Osteoblast (primary cell): Measurements from ENCODE around the gene HYAL2. TPM values are rescaled to one million over a fixed set of nuclear protein-coding genes. Genes with fewer than 3 reads are reported as not detected.

Experiments used
- DNase-seq: peaks from one replicate; pipeline ENCODE4 v3.0.0; 2011; ENCODE audit warnings: low spot score, mixed read lengths; ENCODE audit not compliant: insufficient read length; ENCODE audit errors: missing footprints
- H2AFZ ChIP-seq: 2 replicates; pipeline ENCODE4 v1.6.0; 2011; ENCODE audit warnings: mild to moderate bottlenecking, low read length
- H3K27ac ChIP-seq: 2 replicates; pipeline ENCODE4 v1.5.1; 2011; ENCODE audit warnings: mild to moderate bottlenecking, low read depth, low read length, moderate library complexity
- H3K27me3 ChIP-seq: 2 replicates; pipeline ENCODE4 v1.6.0; 2012; ENCODE audit warnings: mild to moderate bottlenecking, control low read depth, inconsistent platforms, low read length, moderate library complexity; ENCODE audit not compliant: insufficient read depth
- H3K36me3 ChIP-seq: 2 replicates; pipeline ENCODE4 v1.5.1; 2011; ENCODE audit warnings: mild to moderate bottlenecking, low read length, control low read depth, moderate library complexity; ENCODE audit not compliant: insufficient read depth
- H3K4me1 ChIP-seq: 2 replicates; pipeline ENCODE4 v1.5.1; 2011; ENCODE audit warnings: mild to moderate bottlenecking, low read length, control low read depth, moderate library complexity; ENCODE audit not compliant: insufficient read depth
- H3K4me2 ChIP-seq: 2 replicates; pipeline ENCODE4 v1.6.0; 2011; ENCODE audit warnings: mild to moderate bottlenecking, low read length; ENCODE audit not compliant: insufficient read depth
- H3K4me3 ChIP-seq: fragments of 200-600 bp; sonication (generic); 3 replicates; pipeline ENCODE4 v1.5.1; 2012; ENCODE audit warnings: mild to moderate bottlenecking, low read length, inconsistent platforms; ENCODE audit not compliant: insufficient read depth
- H3K79me2 ChIP-seq: 2 replicates; pipeline ENCODE4 v1.6.0; 2012; ENCODE audit warnings: mild to moderate bottlenecking, low read length, control low read depth, inconsistent platforms; ENCODE audit not compliant: insufficient read depth
- H3K9me3 ChIP-seq: 2 replicates; pipeline ENCODE4 v1.5.1; 2011; ENCODE audit warnings: low read depth, low read length, control low read depth
- H4K20me1 ChIP-seq: 2 replicates; pipeline ENCODE4 v1.6.0; 2012; ENCODE audit warnings: mild to moderate bottlenecking, low read length, control low read depth; ENCODE audit not compliant: insufficient read depth
- total RNA-seq: library from RNA; depleted of rRNA; stranded (reverse); fragments of >200 nt; gene quantifications from 2 replicates; pipeline ENCODE4 v1.2.3, GENCODE V29; 2012
- TF ChIP-seq, protein P1 (sequence below): IDR thresholded peaks from 2 replicates; pipeline ENCODE4 v1.5.1; 2011; ENCODE audit warnings: mild to moderate bottlenecking, low read depth, low read length, moderate library complexity; ENCODE audit errors: extremely low read depth

Gene HYAL2
- total RNA-seq, 1 donor = 32.9 TPM

DNA sequence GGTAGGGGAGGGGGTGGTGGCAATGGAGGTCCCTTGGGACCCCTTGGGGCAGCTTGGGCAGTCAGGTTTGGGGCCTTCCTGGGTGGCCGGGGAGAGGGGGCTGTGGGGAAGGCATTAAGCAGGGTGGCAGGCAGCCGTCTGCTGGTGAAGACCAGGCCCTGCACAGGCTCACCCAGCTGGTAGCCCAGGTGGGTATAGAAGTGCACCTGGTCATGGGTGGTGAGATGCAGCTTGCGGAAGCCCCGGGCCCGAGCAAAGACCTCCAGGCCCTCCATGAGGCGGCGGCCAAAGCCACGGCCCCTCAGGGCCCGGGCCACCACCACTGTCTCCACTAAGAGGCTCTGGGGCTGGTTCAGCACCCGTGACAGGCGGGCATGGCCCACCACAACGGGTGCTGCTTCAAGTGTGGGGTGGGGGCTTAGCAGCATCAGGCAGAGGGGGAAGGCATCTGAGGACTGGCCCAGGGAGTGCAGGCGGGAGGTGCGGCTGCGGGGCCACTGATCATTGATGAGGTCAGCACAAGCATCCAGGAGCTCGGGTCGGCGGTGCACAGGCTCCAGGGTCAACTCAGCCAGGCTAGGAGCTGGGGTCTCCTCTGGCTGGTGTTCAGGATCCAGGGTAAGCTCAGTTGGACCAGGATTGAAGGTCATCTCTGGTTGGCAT, 25.7 kb downstream of the HYAL2 start:
- H4K20me1 ChIP-seq = no peaks in the 10 kb centered on the region
- TF ChIP-seq, protein P1, sequence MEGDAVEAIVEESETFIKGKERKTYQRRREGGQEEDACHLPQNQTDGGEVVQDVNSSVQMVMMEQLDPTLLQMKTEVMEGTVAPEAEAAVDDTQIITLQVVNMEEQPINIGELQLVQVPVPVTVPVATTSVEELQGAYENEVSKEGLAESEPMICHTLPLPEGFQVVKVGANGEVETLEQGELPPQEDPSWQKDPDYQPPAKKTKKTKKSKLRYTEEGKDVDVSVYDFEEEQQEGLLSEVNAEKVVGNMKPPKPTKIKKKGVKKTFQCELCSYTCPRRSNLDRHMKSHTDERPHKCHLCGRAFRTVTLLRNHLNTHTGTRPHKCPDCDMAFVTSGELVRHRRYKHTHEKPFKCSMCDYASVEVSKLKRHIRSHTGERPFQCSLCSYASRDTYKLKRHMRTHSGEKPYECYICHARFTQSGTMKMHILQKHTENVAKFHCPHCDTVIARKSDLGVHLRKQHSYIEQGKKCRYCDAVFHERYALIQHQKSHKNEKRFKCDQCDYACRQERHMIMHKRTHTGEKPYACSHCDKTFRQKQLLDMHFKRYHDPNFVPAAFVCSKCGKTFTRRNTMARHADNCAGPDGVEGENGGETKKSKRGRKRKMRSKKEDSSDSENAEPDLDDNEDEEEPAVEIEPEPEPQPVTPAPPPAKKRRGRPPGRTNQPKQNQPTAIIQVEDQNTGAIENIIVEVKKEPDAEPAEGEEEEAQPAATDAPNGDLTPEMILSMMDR = no peak
- DNase-seq = no peak

DNA sequence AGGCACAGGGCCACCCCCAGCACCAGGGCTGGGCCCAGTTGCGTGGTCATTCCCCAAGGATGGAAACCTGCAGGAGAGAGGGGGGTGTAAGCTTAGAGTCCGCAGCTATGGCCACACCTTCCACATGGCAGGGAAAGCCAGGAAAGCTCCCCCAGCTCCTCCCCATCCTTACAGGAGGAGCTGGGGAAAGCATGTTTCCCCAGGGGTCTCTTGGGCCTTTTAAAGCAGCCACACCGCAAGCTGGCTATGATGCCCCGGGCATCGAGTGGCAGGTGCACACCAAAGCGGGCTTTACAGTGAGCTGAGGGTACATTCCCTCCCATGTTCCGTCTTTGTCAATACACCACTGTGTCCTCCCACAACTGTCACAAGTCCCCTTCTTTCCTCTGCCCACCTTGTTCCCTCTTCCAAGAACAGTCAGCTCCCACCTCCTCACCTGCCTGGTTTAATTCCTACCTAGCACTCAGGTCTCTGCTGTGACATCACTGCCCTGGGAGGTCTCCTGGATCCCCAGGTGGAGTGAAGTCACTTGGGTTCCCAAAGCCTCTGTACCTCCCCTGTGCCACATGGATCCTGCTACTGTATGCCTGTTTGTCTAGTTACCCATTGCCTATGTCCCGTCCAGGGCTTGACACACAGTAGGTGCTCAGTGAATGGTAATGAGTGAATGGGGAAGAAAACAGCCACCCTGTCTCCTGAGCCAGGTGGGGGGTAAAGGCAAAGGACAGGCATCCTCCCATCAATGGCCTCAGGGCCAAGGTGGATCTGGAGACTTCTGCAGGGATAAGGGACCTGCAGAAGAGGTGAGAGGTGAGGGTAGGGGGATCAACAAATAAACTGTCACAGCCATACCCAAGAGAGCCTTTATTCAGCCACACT, 26.8 kb downstream of the HYAL2 start:
- no peaks in the 10 kb centered on the region for H3K36me3 ChIP-seq
- peaks cover 26% of the 10 kb centered on the region for H3K79me2 ChIP-seq
- TF ChIP-seq, protein P1 = no peak
- H3K4me2 ChIP-seq = no peak overlapping the region
- H3K27me3 ChIP-seq = no peaks in the 10 kb centered on the region
- H3K9me3 ChIP-seq = no peaks in the 10 kb centered on the region
- no peak overlapping the region for H3K27ac ChIP-seq
- peaks cover 35% of the 10 kb centered on the region for H3K4me1 ChIP-seq
- no peak for DNase-seq
- no peak overlapping the region for H3K4me3 ChIP-seq
- H2AFZ ChIP-seq = no peak overlapping the region
- H4K20me1 ChIP-seq = no peaks in the 10 kb centered on the region

More for the DNA sequence above, 25.7 kb downstream of the HYAL2 start:
- H3K27ac ChIP-seq = no peak overlapping the region
- no peak overlapping the region for H3K4me2 ChIP-seq
- H3K79me2 ChIP-seq = peaks cover 16% of the 10 kb centered on the region
- H3K4me3 ChIP-seq = no peak overlapping the region
- H2AFZ ChIP-seq = no peak overlapping the region
- H3K4me1 ChIP-seq = peaks cover 26% of the 10 kb centered on the region
- no peaks in the 10 kb centered on the region for H3K36me3 ChIP-seq
- H3K9me3 ChIP-seq = no peaks in the 10 kb centered on the region
- no peaks in the 10 kb centered on the region for H3K27me3 ChIP-seq

DNA sequence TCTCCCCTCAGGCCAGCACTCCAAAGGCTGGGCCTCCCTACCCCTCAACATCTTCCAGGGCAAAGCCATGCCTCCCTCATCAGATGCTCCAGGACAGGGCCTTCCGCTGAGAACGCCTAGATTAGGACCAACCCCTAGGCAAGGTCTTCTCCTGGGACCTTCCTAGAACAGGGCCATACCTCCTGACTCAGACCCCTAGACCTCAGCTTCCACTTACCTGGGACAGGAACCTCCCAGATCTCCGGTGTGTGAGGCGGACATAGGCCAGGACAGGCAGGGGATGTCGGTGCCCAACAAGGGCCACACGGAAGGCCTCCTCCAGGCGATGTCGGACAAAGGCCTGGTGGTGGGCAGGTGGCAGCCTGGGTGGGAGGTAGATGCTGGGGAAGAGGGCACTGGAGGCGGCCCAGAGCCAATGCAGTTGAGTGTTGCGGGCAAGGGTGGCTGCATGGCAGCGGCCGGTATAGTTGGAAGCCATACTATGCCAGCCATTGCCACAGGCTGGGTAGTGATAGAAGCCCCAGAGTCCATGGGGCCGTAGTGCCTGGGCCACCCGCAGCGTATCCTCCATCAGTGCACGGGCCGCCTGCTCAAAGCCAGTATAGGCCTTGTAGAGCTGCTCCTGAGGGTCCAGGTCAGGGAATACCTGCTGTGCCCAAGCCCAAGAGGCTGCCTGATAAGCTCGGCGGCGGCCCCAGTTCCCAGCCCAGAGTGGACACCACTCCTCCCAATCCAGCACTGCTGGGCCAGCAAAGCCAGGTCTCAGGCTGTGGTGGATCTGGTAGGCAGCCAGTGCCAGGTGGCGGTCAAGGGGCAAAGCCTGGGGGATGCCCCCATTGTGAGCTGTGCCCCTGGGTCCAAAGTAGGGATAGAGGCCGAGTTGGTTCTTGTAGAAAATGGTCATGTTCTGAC, 27.8 kb downstream of the HYAL2 start:
- no peak for DNase-seq
- peaks cover 36% of the 10 kb centered on the region for H3K79me2 ChIP-seq
- TF ChIP-seq, protein P1 = no peak
- no peaks in the 10 kb centered on the region for H3K27me3 ChIP-seq
- H3K9me3 ChIP-seq = no peaks in the 10 kb centered on the region
- H3K4me2 ChIP-seq = no peak overlapping the region
- peaks cover 26% of the 10 kb centered on the region for H3K4me1 ChIP-seq
- H2AFZ ChIP-seq = no peak overlapping the region
- H4K20me1 ChIP-seq = no peaks in the 10 kb centered on the region
- peaks cover 9% of the 10 kb centered on the region for H3K36me3 ChIP-seq
- no peak overlapping the region for H3K27ac ChIP-seq
- no peak overlapping the region for H3K4me3 ChIP-seq
